Neural cell (in vitro differentiated cells): ENCODE data around the gene ARPC3.

Experiments used
- CTCF ChIP-seq: fragments of 450-650 bp; IDR thresholded peaks from 2 replicates; pipeline ENCODE4 v1.5.1; 2014; ENCODE audit warnings: antibody characterized with exemption, mild to moderate bottlenecking, moderate library complexity; ENCODE audit not compliant: poor library complexity, severe bottlenecking
- EP300 ChIP-seq: fragments of 450-650 bp; conservative IDR thresholded peaks from 2 replicates; pipeline ENCODE4 v1.6.1; 2014; ENCODE audit warnings: antibody characterized with exemption, mild to moderate bottlenecking, moderate library complexity; ENCODE audit not compliant: poor library complexity, severe bottlenecking
- EZH2 ChIP-seq: fragments of 200-600, 300-800 bp; shearing (Covaris generic), sonication (generic); IDR thresholded peaks from 2 replicates; pipeline ENCODE4 v1.6.1; 2014; ENCODE audit warnings: antibody characterized with exemption, low read length, borderline replicate concordance, mild to moderate bottlenecking; ENCODE audit not compliant: insufficient read depth, poor library complexity, severe bottlenecking
- MXI1 ChIP-seq: fragments of 450-650 bp; conservative IDR thresholded peaks from 2 replicates; pipeline ENCODE4 v1.6.1; 2014; ENCODE audit warnings: antibody characterized with exemption, mild to moderate bottlenecking; ENCODE audit not compliant: poor library complexity, severe bottlenecking
- POLR2AphosphoS5 ChIP-seq: IDR thresholded peaks from 2 replicates; pipeline ENCODE4 v1.6.1; 2012
- RAD21 ChIP-seq: fragments of 450-650 bp; conservative IDR thresholded peaks from 2 replicates; pipeline ENCODE4 v1.6.1; 2014; ENCODE audit warnings: antibody characterized with exemption, mild to moderate bottlenecking, moderate library complexity
- REST ChIP-seq: IDR thresholded peaks from 2 replicates; pipeline ENCODE4 v1.6.1; 2012; ENCODE audit warnings: borderline replicate concordance
- SMC3 ChIP-seq: fragments of 450-650 bp; conservative IDR thresholded peaks from 2 replicates; pipeline ENCODE4 v1.6.1; 2014; ENCODE audit warnings: antibody characterized with exemption, mild to moderate bottlenecking, moderate library complexity; ENCODE audit not compliant: poor library complexity
- TAF1 ChIP-seq: IDR thresholded peaks from 2 replicates; pipeline ENCODE4 v1.6.1; 2012; ENCODE audit warnings: low read depth

- TF ChIP-seq CTCF (no peak), POLR2AphosphoS5 (no peak), TAF1 (no peak), REST (no peak), EP300 (no peak), EZH2 (no peak), MXI1 (no peak), SMC3 (no peak), RAD21 (no peak)
These were observed 17.7 kb upstream of the ARPC3 start for GRCh38 chr12:110467847-110468213.
